ENCODE data around the gene HSPA12B. TPM values are rescaled to one million over a fixed set of nuclear protein-coding genes. Genes with fewer than 3 reads are reported as not detected.

Gene HSPA12B
- total RNA-seq, 1 experiment from 2014 or later = 2.7 TPM

- Histone ChIP-seq H2BK5ac (ENCODE audit: insufficient read length, low read length) (no peak overlapping the region), H3K79me2 (ENCODE audit: insufficient read depth, low read length) (no peaks in the 10 kb centered on the region), H3K9ac (ENCODE audit: extremely low read depth, insufficient read length, low read length) (no peak overlapping the region), H3K23me2 (ENCODE audit: insufficient read length, low read depth, low read length, poor library complexity, severe bottlenecking) (no peaks in the 10 kb centered on the region), H3K4me1 (ENCODE audit: insufficient read depth, low read length) (no peaks in the 10 kb centered on the region), H3K79me1 (ENCODE audit: insufficient read depth, low read depth, low read length, poor library complexity, severe bottlenecking) (no peaks in the 10 kb centered on the region), H3T11ph (ENCODE audit: low read length) (no peak overlapping the region), H2AFZ (ENCODE audit: low read length) (no peak overlapping the region), H3K56ac (ENCODE audit: insufficient read length, low read depth, low read length) (no peak overlapping the region), H4K8ac (replicated peaks; ENCODE audit: insufficient read length, low read depth, low read length) (no peak overlapping the region), H4K91ac (ENCODE audit: insufficient read length, low read depth, low read length) (no peak overlapping the region), H4K20me1 (ENCODE audit: control insufficient read depth, insufficient read depth, insufficient read length) (no peaks in the 10 kb centered on the region), H2AK5ac (ENCODE audit: insufficient read length, low read length) (no peak overlapping the region), H3K4me2 (ENCODE audit: insufficient read depth, insufficient read length, low read length) (no peak overlapping the region), H4K5ac (ENCODE audit: insufficient read length, low read depth, low read length) (no peak overlapping the region), H2BK12ac (ENCODE audit: insufficient read length, low read depth, low read length) (no peak overlapping the region), H3K14ac (ENCODE audit: insufficient read depth, low read length) (no peak overlapping the region), H3K9me3 (ENCODE audit: control insufficient read depth, low read depth, low read length) (no peaks in the 10 kb centered on the region), H3K27me3 (ENCODE audit: insufficient read depth, low read length) (no peaks in the 10 kb centered on the region; the same call in 1 of the 2 replicates), H3K27ac (ENCODE audit: insufficient read length, low read depth, low read length) (no peak overlapping the region), H3K23ac (ENCODE audit: insufficient read length, low read depth, low read length) (no peak overlapping the region), H2BK15ac (ENCODE audit: low read depth, low read length) (no peak overlapping the region), H2BK120ac (ENCODE audit: low read depth, low read length, poor library complexity, severe bottlenecking) (no peak overlapping the region), H3K4ac (ENCODE audit: low read depth, low read length) (no peak overlapping the region), H2BK20ac (ENCODE audit: low read depth, low read length, poor library complexity, severe bottlenecking) (no peak overlapping the region), H3K18ac (ENCODE audit: insufficient read length, low read depth, low read length) (no peak overlapping the region)
- H3K27ac Mint-ChIP-seq = no peak overlapping the region
- peaks cover 0 to 3% of the 10 kb centered on the region in 2 experiments; a peak in 2 of 5 replicates for H3K9me3 Mint-ChIP-seq
- WGBS (ENCODE audit: extremely low coverage, insufficient read length, low lambda C conversion rate) = no CpG with 5 or more reads among the region's 5 CpGs
- H3K4me3 Mint-ChIP-seq = no peak overlapping the region
- no peak for TF ChIP-seq CTCF (conservative IDR thresholded peaks at IDR 0.05)
- peak; percentile 9 for DNase-seq
- peaks cover 59% of the 10 kb centered on the region for H3K27me3 Mint-ChIP-seq (ENCODE audit: low read depth)
- H3K4me1 Mint-ChIP-seq = peaks cover 5 to 21% of the 10 kb centered on the region in 2 experiments
- H3K36me3 Mint-ChIP-seq (ENCODE audit: insufficient read depth in 1 of 3, low read depth in 3 of 3) = no peaks in the 10 kb centered on the region
Measured at GRCh38 chr20:3728354-3728753, 4.1 kb upstream of the HSPA12B start.

Data from H9 (cell line).